ENCODE measurements around the gene HOXC9. TPM values are rescaled to one million over a fixed set of nuclear protein-coding genes. Genes with fewer than 3 reads are reported as not detected.
A peak's percentile ranks its signal among the peaks of the same experiment; 100 is the strongest.

HOXC9 gene
- total RNA-seq, 2 experiments from 2014 or later: not detected

DNA sequence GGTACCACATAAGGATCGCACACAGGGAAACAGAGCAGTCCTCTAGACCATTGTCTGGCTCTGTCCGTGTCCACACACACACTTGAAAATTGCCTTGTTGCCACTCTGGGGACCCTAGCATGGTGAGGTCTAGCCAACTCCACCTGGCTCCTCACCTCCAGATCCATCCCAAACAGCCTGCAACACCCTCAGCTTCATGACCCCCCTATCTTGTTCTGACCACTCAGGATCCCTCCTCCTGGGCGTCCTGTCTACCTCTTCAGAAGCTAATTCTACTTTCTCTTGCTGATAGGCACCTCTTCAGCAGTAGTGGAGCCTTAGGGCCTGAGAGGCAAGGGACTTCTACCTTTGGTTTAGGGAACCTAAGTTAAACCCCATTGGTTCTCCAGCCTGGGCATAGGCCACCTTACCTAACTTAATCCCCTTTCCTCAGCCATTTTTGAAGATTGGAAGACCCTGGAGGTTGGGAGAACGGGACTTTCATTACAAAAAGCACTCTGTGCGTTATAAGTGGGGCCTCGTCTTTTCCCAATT lies 32.2 kb downstream of the HOXC9 start:
- H3K27ac Mint-ChIP-seq: no peak overlapping the region
- intact Hi-C loops (cut with micrococcal nuclease): loop anchor here (1.0 to 5.0 kb wide), 7 partner anchors 26 to 175 kb away; no protein-coding TSS in a partner anchor
- H3K4me1 Mint-ChIP-seq (ENCODE audit: low read depth): peaks cover 30% of the 10 kb centered on the region
- no peak for DNase-seq
- no peaks in the 10 kb centered on the region for H3K36me3 Mint-ChIP-seq (ENCODE audit: low read depth)
- no peaks in the 10 kb centered on the region for H3K9me3 Mint-ChIP-seq
- peaks cover 75% of the 10 kb centered on the region for H3K27me3 Mint-ChIP-seq (ENCODE audit: low read depth)
- no peak overlapping the region for H3K4me3 Mint-ChIP-seq
- CTCF ChIA-PET: interaction anchor here (0.6 to 5.2 kb wide), 37 partner anchors 8 to 276 kb away, joined by 3 to 113 read pairs (median 6); partner anchors contain the start of genes HOXC10, HOXC4, HOXC8 and SMUG1

DNA sequence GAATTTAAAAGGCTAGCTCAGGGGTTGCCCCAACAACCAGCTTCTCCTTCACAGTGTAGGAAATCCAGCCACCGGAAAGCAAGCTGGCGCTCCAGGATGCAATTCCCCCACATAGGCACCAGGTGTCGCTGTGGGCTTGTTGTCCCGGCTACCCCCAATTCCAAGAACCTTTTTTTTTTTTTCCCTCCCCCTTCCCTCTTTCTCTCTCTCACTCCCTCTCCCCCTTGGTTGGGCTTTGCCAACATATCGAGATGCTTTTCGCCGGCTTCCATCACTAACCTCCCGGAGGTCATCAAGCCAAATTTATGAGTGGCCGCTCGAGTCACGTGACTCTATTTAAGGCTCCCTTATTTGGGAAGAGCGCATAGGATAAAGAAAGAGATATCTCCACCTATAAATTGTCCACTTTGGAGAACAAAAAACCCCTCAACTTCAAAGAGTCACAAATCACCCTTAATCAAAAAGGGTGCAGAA lies 32.7 kb downstream of the HOXC9 start, which contains the start of gene HOXC5:
HOXC5 (plus strand) TSS at position 424 of the 474 bp plus-strand sequence. CDS start 73 bp downstream, outside the sequence.
- Mint-ChIP-seq H3K4me3 (peak within 1 kb of the TSS; percentile 36), H3K27me3 (ENCODE audit: low read depth) (peaks cover 73% of the 10 kb centered on the region), H3K36me3 (ENCODE audit: low read depth) (no peaks in the 10 kb centered on the region), H3K9me3 (no peaks in the 10 kb centered on the region), H3K27ac (no peak within 1 kb of the TSS), H3K4me1 (ENCODE audit: low read depth) (peaks cover 27% of the 10 kb centered on the region)
- intact Hi-C loops (cut with micrococcal nuclease): loop anchor here (1.0 to 5.0 kb wide), 7 partner anchors 26 to 175 kb away; no protein-coding TSS in a partner anchor
- DNase-seq: peak; percentile 82
- CTCF ChIA-PET: interaction anchor here (0.6 to 5.2 kb wide), 38 partner anchors 9 to 276 kb away, joined by 3 to 113 read pairs (median 6); partner anchors contain the start of genes HOXC10, HOXC4, HOXC8 and SMUG1

GRCh38 chr12:54033106-54033979 lies 33.4 kb downstream of the HOXC9 start:
- peak overlapping the region; percentile 34 for H3K4me3 Mint-ChIP-seq
- intact Hi-C loops (cut with micrococcal nuclease): loop anchor here (2.0 to 5.0 kb wide), 2 partner anchors 49 to 167 kb away; no protein-coding TSS in a partner anchor
- no peak overlapping the region for H3K27ac Mint-ChIP-seq
- H3K4me1 Mint-ChIP-seq (ENCODE audit: low read depth): peaks cover 25% of the 10 kb centered on the region
- H3K9me3 Mint-ChIP-seq: no peaks in the 10 kb centered on the region
- H3K27me3 Mint-ChIP-seq (ENCODE audit: low read depth): peaks cover 71% of the 10 kb centered on the region
- CTCF ChIA-PET: interaction anchor here (0.6 to 5.2 kb wide), 26 partner anchors 11 to 175 kb away, joined by 3 to 113 read pairs (median 8); partner anchors contain the start of genes HOXC4, HOXC8 and SMUG1
- DNase-seq: no peak
- no peaks in the 10 kb centered on the region for H3K36me3 Mint-ChIP-seq (ENCODE audit: low read depth)

- Mint-ChIP-seq H3K4me1 (ENCODE audit: low read depth) (peaks cover 21% of the 10 kb centered on the region), H3K27me3 (ENCODE audit: low read depth) (peaks cover 73% of the 10 kb centered on the region), H3K36me3 (ENCODE audit: low read depth) (no peaks in the 10 kb centered on the region), H3K27ac (no peak overlapping the region), H3K9me3 (no peaks in the 10 kb centered on the region), H3K4me3 (peak overlapping the region; percentile 45)
- DNase-seq: no peak
- CTCF ChIA-PET: interaction anchor here (1.0 to 5.2 kb wide), 4 partner anchors 103 to 158 kb away, joined by 3 to 113 read pairs (median 19); partner anchors contain the start of gene SMUG1
- intact Hi-C loops (cut with micrococcal nuclease): loop anchor here (2.0 to 5.0 kb wide), 2 partner anchors 48 to 167 kb away; no protein-coding TSS in a partner anchor
These were observed 34.2 kb downstream of the HOXC9 start for GRCh38 chr12:54033980-54034784.

DNA sequence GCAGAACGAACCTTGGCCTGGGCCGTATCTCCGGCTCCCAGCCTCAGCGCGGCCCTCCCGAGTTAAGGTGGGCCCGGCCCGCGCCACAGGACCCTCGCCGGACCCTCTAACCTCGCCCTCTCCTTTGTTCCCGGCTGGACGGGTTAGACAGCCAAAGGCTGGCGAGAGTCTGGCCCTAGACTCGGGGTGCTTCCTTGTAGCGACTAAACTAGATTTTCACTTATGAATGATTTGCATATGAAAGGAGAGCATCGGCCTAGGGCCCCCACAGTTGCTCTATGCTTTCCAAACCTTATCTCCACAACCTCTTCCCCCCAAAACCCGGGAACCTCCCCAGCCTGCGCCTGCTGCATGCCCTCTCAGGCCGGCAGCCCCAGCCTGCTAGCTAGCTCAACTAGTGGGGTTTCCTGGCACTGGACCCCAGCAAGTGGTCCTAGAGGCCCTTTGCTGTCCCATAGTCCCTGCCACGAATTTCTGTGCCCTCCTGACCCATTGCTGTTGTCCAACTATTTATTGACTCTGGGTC lies 34.9 kb downstream of the HOXC9 start:
- H3K36me3 Mint-ChIP-seq (ENCODE audit: low read depth): no peaks in the 10 kb centered on the region
- no peak overlapping the region for H3K4me3 Mint-ChIP-seq
- intact Hi-C loops (cut with micrococcal nuclease): loop anchor here (5.0 kb wide), 1 partner anchor 47 kb away; no protein-coding TSS in a partner anchor
- no peak for DNase-seq
- H3K27me3 Mint-ChIP-seq (ENCODE audit: low read depth): peaks cover 74% of the 10 kb centered on the region
- CTCF ChIA-PET: interaction anchor here (5.2 kb wide), 1 partner anchor 157 kb away, joined by 113 read pairs; the partner anchor contains the start of gene SMUG1
- peaks cover 15% of the 10 kb centered on the region for H3K4me1 Mint-ChIP-seq (ENCODE audit: low read depth)
- no peak overlapping the region for H3K27ac Mint-ChIP-seq
- no peaks in the 10 kb centered on the region for H3K9me3 Mint-ChIP-seq

DNA sequence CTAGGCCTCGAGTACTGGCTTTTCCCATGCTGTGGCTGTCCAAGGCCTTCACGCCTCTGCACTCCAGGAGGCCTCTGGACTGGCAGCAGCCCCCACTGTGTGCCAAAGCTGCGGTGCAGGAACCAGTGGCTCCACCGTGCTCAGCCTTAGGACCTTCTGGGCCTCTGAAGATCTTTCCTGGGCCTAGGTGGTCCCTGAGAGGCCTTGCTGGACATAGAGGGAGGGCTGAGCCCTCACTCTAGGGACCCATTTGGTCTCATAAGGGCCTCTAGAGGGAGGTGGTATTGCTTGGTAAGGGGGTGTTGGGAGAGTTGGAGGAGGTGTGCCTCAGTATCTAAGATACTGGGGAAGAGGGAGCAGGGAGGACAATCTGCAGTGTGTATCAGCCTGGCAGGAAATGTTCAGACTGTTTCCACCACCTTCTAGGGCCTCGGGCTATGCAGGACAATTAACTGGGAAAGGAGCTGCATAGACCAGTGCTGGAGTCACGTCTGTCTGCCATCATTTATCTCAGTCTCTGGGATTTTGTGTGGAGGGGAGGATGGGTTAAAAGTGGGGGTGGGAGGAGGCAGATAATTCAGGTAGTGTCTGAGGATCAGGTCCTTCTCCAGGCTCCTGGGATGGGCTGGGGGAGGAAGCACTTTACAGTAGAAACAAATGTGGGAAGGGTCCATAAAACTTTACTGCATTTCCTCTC lies 35.8 kb downstream of the HOXC9 start:
- no peaks in the 10 kb centered on the region for H3K36me3 Mint-ChIP-seq (ENCODE audit: low read depth)
- H3K27me3 Mint-ChIP-seq (ENCODE audit: low read depth): peaks cover 77% of the 10 kb centered on the region
- intact Hi-C loops (cut with micrococcal nuclease): no loop called here
- no peaks in the 10 kb centered on the region for H3K9me3 Mint-ChIP-seq
- no peak for DNase-seq
- H3K27ac Mint-ChIP-seq: no peak overlapping the region
- H3K4me3 Mint-ChIP-seq: no peak overlapping the region
- CTCF ChIA-PET: no interaction called here
- H3K4me1 Mint-ChIP-seq (ENCODE audit: low read depth): peaks cover 14% of the 10 kb centered on the region

DNA sequence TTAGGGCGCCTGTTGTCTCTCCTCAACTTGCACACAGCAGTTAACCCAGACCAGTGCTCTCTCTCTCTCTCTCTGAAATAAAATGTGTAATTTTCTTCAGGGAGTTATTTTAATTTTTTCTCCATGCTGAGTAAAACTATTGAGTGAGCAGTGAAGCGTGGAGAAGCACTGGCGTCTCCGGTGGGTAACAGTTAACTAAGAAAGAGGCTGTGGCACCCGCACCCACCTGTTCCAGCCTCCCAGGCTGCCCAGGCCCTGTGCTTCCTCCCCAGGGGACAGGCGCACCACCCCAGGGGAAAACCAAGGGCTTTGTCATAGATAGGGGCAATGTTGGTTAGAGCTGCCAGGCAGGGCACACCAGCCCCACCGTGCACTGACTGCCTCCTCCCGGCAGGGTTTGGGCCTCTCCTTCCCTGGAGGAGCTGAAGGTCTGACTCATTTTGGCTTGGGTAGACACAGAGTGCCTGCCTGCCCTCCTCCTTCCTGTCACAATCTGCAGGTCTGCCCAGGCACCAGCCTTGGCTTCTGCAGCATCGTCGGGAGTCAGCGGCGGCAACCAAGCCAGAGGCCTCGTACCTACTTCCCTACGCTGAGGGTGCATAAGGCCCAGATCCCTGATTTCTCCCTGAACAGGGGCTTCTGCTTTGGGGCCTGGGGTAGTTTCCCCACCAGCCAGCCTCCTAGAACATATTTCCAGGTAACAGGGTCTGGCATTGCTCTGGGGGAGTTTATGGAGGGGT lies 36.8 kb downstream of the HOXC9 start:
- DNase-seq: no peak
- H3K27me3 Mint-ChIP-seq (ENCODE audit: low read depth): peaks cover 73% of the 10 kb centered on the region
- H3K27ac Mint-ChIP-seq: no peak overlapping the region
- intact Hi-C loops (cut with micrococcal nuclease): no loop called here
- H3K36me3 Mint-ChIP-seq (ENCODE audit: low read depth): no peaks in the 10 kb centered on the region
- no peak overlapping the region for H3K4me3 Mint-ChIP-seq
- H3K4me1 Mint-ChIP-seq (ENCODE audit: low read depth): peaks cover 12% of the 10 kb centered on the region
- CTCF ChIA-PET: interaction anchor here (0.6 to 1.2 kb wide), 2 partner anchors 30 to 103 kb away, joined by 3 to 4 read pairs; no protein-coding TSS in a partner anchor
- no peaks in the 10 kb centered on the region for H3K9me3 Mint-ChIP-seq

GRCh38 chr12:54037360-54038283 lies 37.7 kb downstream of the HOXC9 start:
- intact Hi-C loops (cut with micrococcal nuclease): no loop called here
- Mint-ChIP-seq H3K27ac (no peak overlapping the region), H3K4me1 (ENCODE audit: low read depth) (peaks cover 11% of the 10 kb centered on the region), H3K27me3 (ENCODE audit: low read depth) (peaks cover 69% of the 10 kb centered on the region), H3K4me3 (no peak overlapping the region), H3K36me3 (ENCODE audit: low read depth) (no peaks in the 10 kb centered on the region), H3K9me3 (no peaks in the 10 kb centered on the region)
- CTCF ChIA-PET: interaction anchor here (0.6 to 1.4 kb wide), 3 partner anchors 31 to 178 kb away, joined by 3 to 4 read pairs (median 3); no protein-coding TSS in a partner anchor
- DNase-seq: no peak

DNA sequence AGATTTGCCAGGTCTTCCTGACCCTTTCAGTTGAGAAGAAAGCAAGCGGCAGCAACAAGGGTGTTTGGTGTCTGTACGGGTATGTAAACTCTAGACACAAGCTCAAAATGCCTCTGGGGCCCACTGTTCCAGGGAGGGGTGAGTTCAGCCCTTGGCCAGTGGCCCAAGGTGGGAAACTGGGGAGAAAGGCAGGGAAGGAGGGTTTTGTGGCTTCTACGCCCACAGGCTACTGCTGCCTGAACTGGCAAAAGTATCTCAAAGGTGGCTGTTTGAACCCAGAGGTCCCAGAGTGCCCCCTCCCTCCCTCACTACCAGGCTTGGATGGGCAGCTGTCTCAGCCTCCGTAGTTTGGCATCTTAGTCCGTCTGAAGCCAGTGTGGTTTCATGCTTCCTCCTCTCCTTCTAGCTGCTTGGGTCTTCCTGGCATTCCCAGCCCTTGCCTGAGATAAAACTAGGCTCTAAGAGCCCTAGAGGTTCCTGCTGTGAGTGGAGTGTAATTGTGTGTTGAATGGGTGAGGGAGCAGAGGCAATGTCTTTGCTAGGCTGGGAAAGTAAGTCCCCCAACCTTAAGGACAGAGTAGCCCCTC lies 38.4 kb downstream of the HOXC9 start:
- Mint-ChIP-seq H3K36me3 (ENCODE audit: low read depth) (no peaks in the 10 kb centered on the region), H3K4me3 (no peak overlapping the region), H3K9me3 (no peaks in the 10 kb centered on the region), H3K27ac (no peak overlapping the region), H3K27me3 (ENCODE audit: low read depth) (peaks cover 70% of the 10 kb centered on the region), H3K4me1 (ENCODE audit: low read depth) (peaks cover 6% of the 10 kb centered on the region)
- intact Hi-C loops (cut with micrococcal nuclease): no loop called here
- no peak for DNase-seq
- CTCF ChIA-PET: interaction anchor here (1.2 to 1.4 kb wide), 2 partner anchors 102 to 178 kb away, joined by 3 read pairs; no protein-coding TSS in a partner anchor
